ENCODE measurements around the gene CREG2. TPM values are rescaled to one million over a fixed set of nuclear protein-coding genes. Genes with fewer than 3 reads are reported as not detected.

The CREG2 gene
- total and polyA plus RNA-seq, 7 donors: 0.04 to 0.34 (median 0.10) TPM; not detected in 3

DNA sequence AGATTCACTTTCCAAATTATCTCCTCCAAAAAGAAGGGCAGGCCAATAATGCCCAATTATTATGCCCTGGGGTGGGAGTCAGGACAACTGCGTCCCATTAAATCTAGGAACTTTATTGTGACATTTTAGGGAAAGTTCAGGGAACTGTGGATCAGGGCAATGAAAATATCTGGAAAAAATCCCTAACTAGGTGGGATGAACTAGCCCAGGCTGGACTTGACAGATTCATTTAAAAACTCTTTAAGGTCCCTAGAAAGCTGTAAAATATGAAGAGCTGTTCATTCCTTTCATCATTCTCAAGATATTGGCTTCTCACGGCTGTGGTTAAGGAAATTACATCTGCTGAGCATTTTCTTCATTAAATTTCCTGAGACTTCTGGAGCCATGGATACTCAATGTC lies 8.2 kb downstream of the CREG2 start:
- ATAC-seq (no peak), DNase-seq (no peak)
- WGBS, 3 donors: 83 to 86% (median 84%) methylated on average over 2 of the region's 2 CpGs
- intact Hi-C loops (cut with DNase I): loop anchor here in 1 of 2 donors (10.0 kb wide), 1 partner anchor 1444 kb away; no protein-coding TSS in a partner anchor
- no peak overlapping the region for H3K4me3 ChIP-seq
- no peak overlapping the region for H3K27ac ChIP-seq
- peaks cover 0 to 25% (median 8%) of the 10 kb centered on the region in 3 donors for H3K27me3 ChIP-seq (ENCODE audit: insufficient read depth in 3 of 3, low read length in 2 of 3)
- no peak for TF ChIP-seq CTCF (IDR thresholded peaks at IDR 0.05)
- no peaks in the 10 kb centered on the region for H3K9me3 ChIP-seq
- H3K4me1 ChIP-seq: no peaks in the 10 kb centered on the region
- no peaks in the 10 kb centered on the region for H3K36me3 ChIP-seq (ENCODE audit: insufficient read depth in 1 of 2, low read depth in 1 of 2)

GRCh38 chr2:101375653-101376052 lies 11.7 kb downstream of the CREG2 start:
- no peak for ATAC-seq
- TF ChIP-seq CTCF (IDR thresholded peaks at IDR 0.05): no peak
- Histone ChIP-seq H3K36me3 (ENCODE audit: insufficient read depth in 1 of 2, low read depth in 1 of 2) (no peaks in the 10 kb centered on the region), H3K27me3 (ENCODE audit: insufficient read depth in 3 of 3, low read length in 2 of 3) (peaks cover 0 to 2% (median 0%) of the 10 kb centered on the region in 3 donors), H3K4me1 (no peaks in the 10 kb centered on the region), H3K27ac (no peak overlapping the region), H3K4me3 (no peak overlapping the region), H3K9me3 (no peaks in the 10 kb centered on the region)
- WGBS, 3 donors: 69 to 75% (median 72%) methylated on average over 9 of the region's 9 CpGs
- no peak for DNase-seq
- intact Hi-C loops (cut with DNase I): loop anchor here in 1 of 2 donors (10.0 kb wide), 1 partner anchor 1441 kb away; no protein-coding TSS in a partner anchor

GRCh38 chr2:101374821-101375561 lies 12.3 kb downstream of the CREG2 start:
- no peak overlapping the region for H3K27ac ChIP-seq
- 83 to 89% (median 87%) methylated on average over 7 of the region's 7 CpGs for WGBS, 3 donors
- ATAC-seq: no peak

GRCh38 chr2:101372792-101373191 lies 14.5 kb downstream of the CREG2 start:
- WGBS, 3 donors: 62 to 87% (median 73%) methylated on average over 1 of the region's 1 CpG
- ATAC-seq: no peak
- DNase-seq: no peak
- no peak overlapping the region for H3K27ac ChIP-seq
- no peaks in the 10 kb centered on the region for H3K36me3 ChIP-seq (ENCODE audit: insufficient read depth in 1 of 2, low read depth in 1 of 2)
- H3K4me3 ChIP-seq: no peak overlapping the region
- H3K27me3 ChIP-seq (ENCODE audit: insufficient read depth in 3 of 3, low read length in 2 of 3): peaks cover 0 to 2% (median 0%) of the 10 kb centered on the region in 3 donors
- no peaks in the 10 kb centered on the region for H3K4me1 ChIP-seq
- no peaks in the 10 kb centered on the region for H3K9me3 ChIP-seq
- intact Hi-C loops (cut with DNase I): loop anchor here in 1 of 2 donors (10.0 kb wide), 1 partner anchor 1438 kb away; no protein-coding TSS in a partner anchor
- no peak for TF ChIP-seq CTCF (IDR thresholded peaks at IDR 0.05)

More at GRCh38 chr2:101374821-101375561, 12.3 kb downstream of the CREG2 start:
- Histone ChIP-seq H3K4me1 (no peaks in the 10 kb centered on the region), H3K27me3 (ENCODE audit: insufficient read depth in 3 of 3, low read length in 2 of 3) (peaks cover 0 to 2% (median 0%) of the 10 kb centered on the region in 3 donors), H3K9me3 (no peaks in the 10 kb centered on the region), H3K36me3 (ENCODE audit: insufficient read depth in 1 of 2, low read depth in 1 of 2) (no peaks in the 10 kb centered on the region), H3K4me3 (no peak overlapping the region)
- intact Hi-C loops (cut with DNase I): loop anchor here in 1 of 2 donors (10.0 kb wide), 1 partner anchor 1440 kb away; no protein-coding TSS in a partner anchor
- no peak for TF ChIP-seq CTCF (IDR thresholded peaks at IDR 0.05)
- DNase-seq: no peak
